ENCODE data around the gene HCFC1. TPM values are rescaled to one million over a fixed set of nuclear protein-coding genes. Genes with fewer than 3 reads are reported as not detected.

HCFC1 gene
- total and polyA plus RNA-seq, 2 of the 8 experiments (the other 6 are each of a cell fraction or from before 2014, with no cell fraction given): 24.9 to 117 TPM

- TF ChIP-seq, protein P1, sequence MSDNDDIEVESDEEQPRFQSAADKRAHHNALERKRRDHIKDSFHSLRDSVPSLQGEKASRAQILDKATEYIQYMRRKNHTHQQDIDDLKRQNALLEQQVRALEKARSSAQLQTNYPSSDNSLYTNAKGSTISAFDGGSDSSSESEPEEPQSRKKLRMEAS (IDR thresholded peaks at IDR 0.05): no peak
- no peak for TF ChIP-seq NANOG (IDR thresholded peaks at IDR 0.05; ENCODE audit: insufficient read depth, low read depth, low read length, poor library complexity, severe bottlenecking)
- no peak for TF ChIP-seq SP1 (IDR thresholded peaks at IDR 0.05; ENCODE audit: low read depth, low read length)
- TF ChIP-seq CHD2 (IDR thresholded peaks at IDR 0.05; ENCODE audit: low read length): no peak
- TF ChIP-seq GTF2F1 (IDR thresholded peaks at IDR 0.05; ENCODE audit: borderline replicate concordance, low read depth, low read length): no peak
- TF ChIP-seq JUN (IDR thresholded peaks at IDR 0.05; ENCODE audit: low read depth, low read length): no peak
- TF ChIP-seq SIX5 (IDR thresholded peaks at IDR 0.05; ENCODE audit: low read depth, low read length): no peak
- TF ChIP-seq RAD21 (IDR thresholded peaks at IDR 0.05 in 1 of 2, conservative IDR thresholded peaks at IDR 0.05 in 1 of 2; ENCODE audit: low read depth in 2 of 2, low read length in 2 of 2): no peak
- TF ChIP-seq KDM4A (IDR thresholded peaks at IDR 0.05; ENCODE audit: low read depth, low read length, severe bottlenecking): no peak
Observed at GRCh38 chrX:153966841-153967535, 4.6 kb downstream of the HCFC1 start (continued).
